Measurements from ENCODE around the gene GIMAP5.

DNA sequence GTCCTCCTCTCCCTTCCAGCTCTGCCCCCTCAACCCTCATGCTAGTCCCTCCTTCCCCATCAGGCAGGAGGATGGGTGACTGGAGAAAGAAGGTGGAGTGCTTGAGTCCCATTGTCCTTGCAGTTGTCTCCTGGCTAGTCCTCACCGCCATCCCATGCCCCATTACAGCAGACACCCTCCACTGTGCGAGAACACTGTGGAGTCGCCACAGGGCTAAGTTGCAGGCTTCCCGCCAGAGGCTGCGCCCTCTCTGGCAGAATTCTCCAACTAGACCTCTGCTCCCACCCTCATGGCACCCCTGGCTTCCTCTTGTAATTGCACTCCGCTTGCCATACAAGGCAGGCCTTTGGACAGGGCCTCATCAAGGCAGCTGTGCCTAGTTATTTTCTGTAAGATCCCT is 48.6 kb upstream of the GIMAP5 start:
- TF ChIP-seq GATA2 (IDR thresholded peaks at IDR 0.05; ENCODE audit: low read depth, low read length) (no peak), GATA3 (IDR thresholded peaks at IDR 0.05; ENCODE audit: low read depth, low read length) (no peak)

Measured in SH-SY5Y (cell line).